GM21390 (cell line): Measurements from ENCODE around the gene CAPN15.
"Not testable (repeated sequence)": the region's sequence is repeated elsewhere in the genome, so short reads cannot be mapped to it uniquely, and the experiment has no call there.

Experiments used
- ATAC-seq: cut with Tn5 transposase; IDR thresholded peaks from one replicate; pipeline ENCODE4 v1.9.1; 2021; ENCODE audit not compliant: unreplicated experiment

CAPN15 gene

GRCh38 chr16:527015-527903 is at the start of gene CAPN15:
TSS of gene CAPN15 (plus strand) at chr16:527712. CDS start at chr16:546839, 19,127 bp downstream.
- ATAC-seq = peak; percentile 61

GRCh38 chr16:478287-478686 is 49.2 kb upstream of the CAPN15 start:
- ATAC-seq = not testable (repeated sequence)

- no peak for ATAC-seq
These were observed 44.9 kb upstream of the CAPN15 start for GRCh38 chr16:482468-483185.

GRCh38 chr16:483341-484075 is 44.0 kb upstream of the CAPN15 start:
- ATAC-seq = no peak

- ATAC-seq = no peak
These were observed 37.9 kb upstream of the CAPN15 start for GRCh38 chr16:489606-490005.

- no peak for ATAC-seq
These were observed 36.7 kb upstream of the CAPN15 start for GRCh38 chr16:490768-491167.

- no peak for ATAC-seq
These were observed 36.1 kb upstream of the CAPN15 start for GRCh38 chr16:491220-491919.

- no peak for ATAC-seq
These were observed 35.2 kb upstream of the CAPN15 start for GRCh38 chr16:492211-492875.

GRCh38 chr16:494676-495075 is 32.8 kb upstream of the CAPN15 start:
- ATAC-seq = not testable (repeated sequence)

GRCh38 chr16:495127-495748 is 32.3 kb upstream of the CAPN15 start:
- ATAC-seq = no peak

GRCh38 chr16:496097-496886 is 31.2 kb upstream of the CAPN15 start:
- no peak for ATAC-seq

GRCh38 chr16:497258-497657 is 30.3 kb upstream of the CAPN15 start:
- no peak for ATAC-seq

GRCh38 chr16:499924-500323 is 27.6 kb upstream of the CAPN15 start:
- no peak for ATAC-seq

- ATAC-seq = no peak
These were observed 26.8 kb upstream of the CAPN15 start for GRCh38 chr16:500709-501108.

- no peak for ATAC-seq
These were observed 25.2 kb upstream of the CAPN15 start for GRCh38 chr16:502179-502943.

GRCh38 chr16:503150-504071 is 24.1 kb upstream of the CAPN15 start:
- no peak for ATAC-seq
